Urothelium cell line (cell line): ENCODE data around the gene MCM7.
"Not testable (repeated sequence)": the region's sequence is repeated elsewhere in the genome, so short reads cannot be mapped to it uniquely, and the experiment has no call there.

ENCODE experiments used
- DNase-seq: peaks from one replicate; pipeline ENCODE4 v3.0.0; 2011; ENCODE audit warnings: low spot score, mixed read lengths
- FAIRE-seq: peaks from 2 replicates; lab custom pipeline; 2011; peaks lifted over from hg19 to GRCh38; lab: Jason Lieb, UNC

Gene MCM7

GRCh38 chr7:100101016-100101862, at the start of gene MCM7, which contains the start of gene AP4M1:
Gene MCM7, minus strand, starts transcription at chr7:100101397. Its CDS starts 103 bp downstream, at chr7:100101294.
Gene AP4M1, plus strand, starts transcription at chr7:100101643. Its CDS starts 72 bp downstream, at chr7:100101715.
- FAIRE-seq = peak; percentile 96

GRCh38 chr7:100148559-100149328, 47.5 kb upstream of the MCM7 start, which contains the start of gene LAMTOR4:
Gene LAMTOR4, plus strand, starts transcription at chr7:100148918. Its CDS starts 55 bp downstream, at chr7:100148973.
- FAIRE-seq (peak; percentile 98), DNase-seq (peak; percentile 100)

More at GRCh38 chr7:100101016-100101862, at the start of gene MCM7, which contains the start of gene AP4M1:
- peak; percentile 100 for DNase-seq

GRCh38 chr7:100148225-100148558, 47.0 kb upstream of the MCM7 start:
- no peak for FAIRE-seq
- no peak for DNase-seq

GRCh38 chr7:100147278-100147677, 46.1 kb upstream of the MCM7 start:
- FAIRE-seq = no peak

GRCh38 chr7:100146350-100146749, 45.2 kb upstream of the MCM7 start:
- not testable (repeated sequence) for FAIRE-seq, DNase-seq

More at GRCh38 chr7:100147278-100147677, 46.1 kb upstream of the MCM7 start:
- DNase-seq = no peak

- DNase-seq (no peak), FAIRE-seq (no peak)
These were observed 41.3 kb upstream of the MCM7 start for GRCh38 chr7:100142461-100142860.

GRCh38 chr7:100141555-100141949, 40.4 kb upstream of the MCM7 start:
- no peak for DNase-seq

GRCh38 chr7:100137851-100138760, 36.9 kb upstream of the MCM7 start:
- no peak for FAIRE-seq
- DNase-seq = no peak

More at GRCh38 chr7:100141555-100141949, 40.4 kb upstream of the MCM7 start:
- FAIRE-seq = no peak

GRCh38 chr7:100132697-100133151, 31.5 kb upstream of the MCM7 start:
- DNase-seq (peak; percentile 87), FAIRE-seq (peak; percentile 95)

- DNase-seq = no peak
- no peak for FAIRE-seq
These were observed 30.9 kb upstream of the MCM7 start for GRCh38 chr7:100132126-100132525.

- DNase-seq = peak; percentile 79
- FAIRE-seq = no peak
These were observed 29.6 kb upstream of the MCM7 start for GRCh38 chr7:100130608-100131453.

GRCh38 chr7:100130220-100130607, 29.0 kb upstream of the MCM7 start:
- not testable (repeated sequence) for DNase-seq, FAIRE-seq

GRCh38 chr7:100128637-100128963, 27.4 kb upstream of the MCM7 start:
- DNase-seq (no peak), FAIRE-seq (no peak)

- FAIRE-seq = no peak
These were observed 26.9 kb upstream of the MCM7 start for GRCh38 chr7:100127866-100128636.

GRCh38 chr7:100126931-100127865, 26.0 kb upstream of the MCM7 start, which contains the start of gene MBLAC1:
Gene MBLAC1, plus strand, starts transcription at chr7:100126967. Its CDS starts 429 bp downstream, at chr7:100127396.
- FAIRE-seq = peak; percentile 89
- peak; percentile 96 for DNase-seq

More at GRCh38 chr7:100127866-100128636, 26.9 kb upstream of the MCM7 start:
- peak; percentile 54 for DNase-seq

GRCh38 chr7:100126239-100126930, 25.2 kb upstream of the MCM7 start:
- FAIRE-seq (no peak), DNase-seq (no peak)
